ENCODE results near the gene STX8.

Gene STX8

DNA sequence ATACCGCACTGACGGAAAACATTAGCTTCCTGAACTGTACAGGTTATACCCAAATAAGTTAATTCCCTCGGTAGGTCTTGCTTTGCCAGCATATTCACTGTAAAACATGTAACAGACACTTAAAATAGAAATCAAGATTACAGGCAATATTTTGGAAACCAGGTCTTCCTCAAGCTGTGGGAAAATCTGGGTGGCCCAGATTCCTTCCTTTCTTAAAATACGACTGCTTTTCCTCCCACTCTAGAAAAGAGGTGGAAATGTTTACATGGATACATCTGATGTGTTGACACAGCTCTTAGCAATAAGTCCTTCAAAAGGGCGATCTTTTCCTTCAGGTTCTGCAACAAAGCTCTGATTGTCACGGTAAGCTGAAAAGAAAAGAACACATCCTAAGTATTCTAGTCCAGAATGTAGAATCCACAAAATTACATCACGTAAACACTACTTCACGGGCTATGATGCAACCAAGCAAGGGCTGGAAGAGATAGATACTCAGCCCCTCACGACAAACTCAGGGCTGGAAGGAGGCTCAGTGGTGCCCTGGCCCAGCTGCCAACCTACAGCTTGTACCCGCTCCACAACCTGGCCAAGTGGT is 18.4 kb downstream of the STX8 start:
- DNase-seq (ENCODE audit: low spot score), result no peak

DNA sequence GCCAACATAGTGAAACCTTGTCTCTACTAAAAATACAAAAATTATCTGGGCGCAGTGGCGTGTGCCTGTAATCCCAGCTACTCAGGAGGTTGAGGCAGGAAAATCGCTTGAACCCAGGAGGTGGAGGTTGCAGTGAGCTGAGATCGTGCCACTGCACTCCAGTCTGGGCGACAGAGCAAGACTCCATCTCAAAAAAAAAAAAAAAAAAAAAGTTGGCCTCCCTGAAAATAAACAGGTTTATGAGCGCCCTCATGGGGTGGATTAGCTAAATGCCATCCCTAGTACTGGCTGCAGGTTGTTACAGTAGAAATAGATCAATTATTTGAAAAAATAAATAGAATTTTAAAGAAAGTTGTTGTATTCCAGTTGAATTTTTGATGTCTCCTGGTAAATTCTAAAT is 20.9 kb downstream of the STX8 start:
- DNase-seq (ENCODE audit: low spot score), result peak; percentile 52

DNA sequence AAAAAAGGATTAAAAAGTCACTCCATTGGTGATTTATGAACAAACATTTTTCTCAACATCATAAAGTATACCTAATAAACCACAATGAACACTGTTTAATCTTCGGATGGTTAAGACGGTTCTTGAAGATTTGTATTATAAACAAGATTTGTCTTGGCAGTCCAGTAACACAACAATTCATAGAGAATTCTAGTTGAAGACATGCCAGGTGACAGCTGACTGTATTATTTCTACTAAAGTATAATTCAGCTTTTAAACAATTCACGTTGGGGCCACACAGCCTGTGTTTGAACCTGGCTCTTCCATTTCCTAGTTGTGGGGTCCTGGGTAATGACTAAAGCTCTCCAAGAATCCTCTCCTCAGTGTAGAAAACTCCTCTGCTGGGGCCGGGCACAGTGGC is 22.0 kb downstream of the STX8 start:
- no peak for DNase-seq (ENCODE audit: low spot score)

DNA sequence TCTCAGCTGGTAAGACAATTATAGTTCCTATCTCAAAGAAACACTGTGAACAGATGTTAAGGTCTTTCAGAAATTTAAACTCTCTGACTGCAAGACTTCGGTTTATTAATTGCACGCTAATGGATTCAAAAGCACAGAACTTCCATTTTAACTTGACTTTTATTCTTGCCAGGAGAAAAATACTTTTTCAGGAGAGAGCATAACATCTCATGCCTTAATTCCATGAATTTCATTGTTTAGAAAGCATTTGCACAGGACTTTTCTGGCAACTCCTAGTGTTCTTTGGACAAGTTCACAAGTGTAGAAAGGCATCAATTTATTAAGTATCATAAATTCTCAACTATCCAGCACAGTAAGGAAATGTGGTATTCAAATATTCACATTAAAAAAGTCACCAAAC is 22.4 kb downstream of the STX8 start:
- DNase-seq (ENCODE audit: low spot score), result no peak

DNA sequence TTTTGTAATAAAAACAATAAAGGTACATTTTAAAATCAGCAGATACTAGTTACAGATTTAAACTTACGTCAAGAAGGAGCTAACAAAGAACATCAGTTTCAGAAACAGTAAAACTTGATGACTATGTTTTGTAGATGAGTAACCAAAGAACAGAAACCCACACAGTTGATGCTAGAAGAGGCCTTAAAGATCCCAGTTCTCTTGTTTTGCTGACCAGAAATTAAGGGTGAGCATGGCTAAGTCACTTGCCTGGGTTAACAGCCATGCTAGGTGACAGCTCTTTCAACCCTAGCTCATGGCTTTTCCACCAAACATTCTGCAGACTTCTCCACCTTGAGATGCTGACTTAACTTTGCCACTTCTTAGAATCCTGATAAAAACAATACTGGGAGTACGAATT is 26.4 kb downstream of the STX8 start:
- no peak for DNase-seq (ENCODE audit: low spot score)

DNA sequence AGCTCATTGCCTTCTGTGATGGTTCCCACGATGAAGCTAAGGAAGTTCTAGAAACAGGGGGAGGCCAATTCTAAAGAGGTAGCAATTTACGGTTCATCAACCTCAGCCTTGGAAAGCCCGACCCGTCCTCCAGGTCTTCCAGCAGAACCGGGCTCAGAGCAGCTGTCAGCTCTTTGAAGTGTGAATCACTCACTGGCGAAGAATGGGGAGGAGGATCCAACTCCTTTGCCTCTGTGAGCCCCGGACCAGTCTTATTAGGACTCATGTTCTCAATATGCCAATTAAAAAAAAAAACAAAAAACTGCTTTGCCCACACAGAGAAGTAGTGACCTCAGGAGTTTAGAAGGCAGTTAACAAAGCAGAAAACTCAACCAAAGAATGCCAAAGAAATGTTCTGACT is 31.4 kb downstream of the STX8 start:
- DNase-seq (ENCODE audit: low spot score), result no peak

DNA sequence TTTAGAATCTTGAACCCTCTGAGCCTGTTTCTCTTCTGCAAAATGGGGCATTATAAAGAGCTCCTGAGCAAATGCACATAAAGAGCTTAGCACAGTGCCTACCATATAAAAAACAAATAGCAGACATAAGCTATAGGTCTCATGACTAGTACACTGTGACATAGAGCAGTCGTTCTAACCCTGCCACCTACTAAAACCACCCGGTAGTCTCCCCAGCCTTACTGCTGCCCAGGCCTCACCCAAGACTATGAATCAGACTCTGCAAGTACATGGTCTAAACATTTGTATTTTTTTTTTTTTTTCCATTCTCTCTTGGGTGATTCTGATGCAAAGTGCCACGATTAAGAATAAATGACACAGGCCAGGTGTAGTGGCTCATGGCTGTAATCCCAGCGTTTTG is 33.9 kb downstream of the STX8 start:
- no peak for DNase-seq (ENCODE audit: low spot score)

DNA sequence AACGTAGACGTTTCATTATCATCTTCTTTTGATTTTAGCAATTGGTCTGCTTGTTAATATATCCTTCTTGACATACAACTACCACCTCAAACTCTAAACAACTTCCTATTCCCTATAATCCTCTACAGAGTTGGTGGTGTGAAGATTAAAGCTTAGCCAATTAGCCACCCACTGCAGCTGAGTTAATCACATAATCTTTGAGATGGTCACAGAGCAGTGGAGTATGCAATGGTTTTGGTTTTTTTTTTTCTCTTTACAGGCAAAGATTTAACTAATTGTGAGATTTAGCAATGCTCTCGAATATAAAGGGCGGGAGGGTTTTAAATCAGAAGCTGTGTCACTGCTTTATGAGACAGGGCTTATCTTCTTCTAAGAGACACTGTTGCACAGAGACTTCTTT is 37.0 kb downstream of the STX8 start:
- no peak for DNase-seq (ENCODE audit: low spot score)

DNA sequence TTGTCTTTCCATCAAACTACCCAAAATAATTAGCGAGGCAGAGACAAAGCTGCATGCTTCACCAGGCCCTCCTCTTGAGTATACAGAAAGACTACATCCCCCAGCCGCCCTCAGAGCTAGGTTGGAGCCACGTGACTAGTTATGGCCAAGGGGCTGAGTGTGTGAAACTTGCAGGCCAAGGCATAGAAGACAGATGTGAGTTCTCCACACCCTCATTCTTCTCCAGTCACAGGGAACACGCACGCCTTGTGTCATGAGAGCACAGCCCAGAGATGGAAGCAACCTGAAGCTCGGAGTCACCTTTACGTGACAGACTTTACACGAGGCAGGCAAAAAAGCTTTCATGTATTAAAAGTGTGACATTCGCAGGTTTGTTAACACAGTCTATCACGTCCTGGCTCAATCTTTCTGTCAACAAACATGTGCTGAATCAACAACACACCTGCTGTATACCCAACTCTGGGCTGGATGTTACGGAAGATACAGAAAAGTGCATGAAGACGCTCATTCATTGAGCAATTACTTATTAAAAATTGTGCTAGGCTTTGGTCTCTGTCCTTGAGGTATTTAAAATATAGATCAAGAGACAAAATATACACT is 38.3 kb downstream of the STX8 start:
- no peak for DNase-seq (ENCODE audit: low spot score)

DNA sequence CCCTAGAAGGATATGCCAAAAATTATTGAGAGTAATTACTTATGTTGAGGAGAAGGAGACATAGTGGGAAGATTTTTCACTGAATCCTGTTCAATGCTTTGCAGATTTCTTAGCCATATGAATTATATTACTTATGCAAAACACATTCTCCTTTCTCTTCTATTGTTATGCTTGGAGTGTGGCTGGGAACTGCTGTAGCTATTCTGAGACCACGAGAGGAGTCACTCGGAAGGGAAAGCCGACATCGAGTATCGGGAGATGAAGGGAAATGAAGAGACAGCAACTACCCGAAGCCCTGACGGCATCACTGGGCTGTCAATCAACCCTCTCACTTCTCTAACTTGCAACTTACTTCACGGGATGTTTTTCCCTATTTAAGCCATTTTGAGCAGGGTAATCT is 39.6 kb downstream of the STX8 start:
- no peak for DNase-seq (ENCODE audit: low spot score)

DNA sequence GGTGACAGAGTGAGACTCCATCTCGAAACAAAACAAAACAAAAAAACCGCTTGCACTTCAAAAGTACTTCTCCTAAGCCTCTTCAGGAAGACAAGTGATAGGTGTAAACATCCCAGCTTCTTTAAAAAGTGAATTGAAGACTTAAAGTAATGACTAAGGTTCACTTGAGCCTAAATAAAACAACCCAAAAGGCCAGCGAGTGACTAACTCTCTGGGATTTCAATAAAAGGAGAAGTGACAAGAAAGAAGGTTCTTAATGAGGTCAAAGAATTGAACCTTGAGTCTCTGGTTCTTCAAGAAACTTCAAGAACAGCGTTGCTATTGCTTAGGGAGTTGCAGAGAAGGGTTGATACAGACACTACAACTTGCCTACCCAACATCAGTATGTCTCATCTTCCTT is 42.2 kb downstream of the STX8 start:
- no peak for DNase-seq (ENCODE audit: low spot score)

DNA sequence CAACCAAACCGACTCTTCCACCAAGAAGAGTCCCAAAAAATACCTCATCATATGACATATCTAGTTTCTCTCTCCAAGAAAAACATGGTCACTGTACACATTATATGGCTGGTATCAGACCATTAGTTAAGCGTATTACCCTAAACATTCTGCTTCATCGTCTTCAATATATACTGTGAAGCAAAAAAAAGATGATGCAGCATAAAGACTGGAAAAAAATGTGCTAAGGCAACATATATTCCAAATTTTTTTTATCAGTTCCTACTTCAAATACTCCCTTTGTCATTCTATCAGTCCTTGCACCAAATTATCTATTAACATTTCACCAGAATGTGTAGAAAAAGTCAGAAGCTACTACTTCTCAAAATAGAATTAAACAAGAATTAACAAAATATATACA is 42.9 kb downstream of the STX8 start:
- DNase-seq (ENCODE audit: low spot score), result no peak

DNA sequence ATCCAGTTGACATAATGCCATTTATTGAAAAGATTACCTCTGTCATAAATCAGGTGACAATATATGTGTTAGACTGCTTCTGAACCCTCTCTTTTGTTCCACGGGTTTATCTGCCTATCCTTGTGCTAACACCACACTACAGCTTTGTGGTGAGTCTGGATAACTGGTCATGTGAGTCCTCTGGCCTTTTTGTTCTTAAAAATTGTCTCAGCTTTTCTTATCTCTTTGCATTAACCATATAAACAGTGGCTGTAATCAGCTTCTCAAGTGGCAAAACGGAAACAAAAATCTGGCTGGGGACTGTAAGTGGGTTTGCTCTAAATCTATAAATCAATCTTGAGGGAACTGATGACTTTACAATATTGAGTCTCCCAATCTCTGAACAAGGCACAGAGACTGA is 44.6 kb downstream of the STX8 start:
- no peak for DNase-seq (ENCODE audit: low spot score)

DNA sequence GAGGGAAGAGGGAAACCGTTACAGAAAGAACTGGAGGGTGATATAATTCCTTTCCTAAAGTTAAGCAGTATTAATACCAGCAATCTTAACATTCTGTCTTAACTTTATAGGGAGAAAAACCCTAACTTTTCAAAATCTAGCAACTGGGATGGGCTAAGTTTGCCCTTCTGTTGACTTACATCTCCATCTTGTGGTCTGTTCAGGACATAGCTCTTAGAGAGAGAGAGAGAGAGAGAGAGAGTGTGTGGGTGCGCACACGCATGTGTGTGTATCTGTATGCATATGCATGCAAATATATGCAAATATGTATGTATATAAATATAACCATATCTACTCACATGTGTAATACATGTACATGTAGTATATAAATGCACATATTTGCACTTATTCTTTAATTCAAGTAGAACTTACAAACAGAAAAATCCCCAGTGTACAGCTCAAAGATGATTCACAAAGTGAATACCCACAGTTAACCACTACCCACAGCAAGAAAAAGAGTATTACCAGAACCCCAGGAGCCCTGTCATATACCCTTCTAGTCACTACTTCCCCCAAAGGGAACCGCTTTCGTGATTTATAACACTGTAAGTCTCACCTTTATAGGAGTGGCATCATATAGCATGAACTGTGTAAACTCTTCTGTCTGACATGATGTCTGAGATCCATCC is 46.5 kb downstream of the STX8 start:
- no peak for DNase-seq (ENCODE audit: low spot score)

DNA sequence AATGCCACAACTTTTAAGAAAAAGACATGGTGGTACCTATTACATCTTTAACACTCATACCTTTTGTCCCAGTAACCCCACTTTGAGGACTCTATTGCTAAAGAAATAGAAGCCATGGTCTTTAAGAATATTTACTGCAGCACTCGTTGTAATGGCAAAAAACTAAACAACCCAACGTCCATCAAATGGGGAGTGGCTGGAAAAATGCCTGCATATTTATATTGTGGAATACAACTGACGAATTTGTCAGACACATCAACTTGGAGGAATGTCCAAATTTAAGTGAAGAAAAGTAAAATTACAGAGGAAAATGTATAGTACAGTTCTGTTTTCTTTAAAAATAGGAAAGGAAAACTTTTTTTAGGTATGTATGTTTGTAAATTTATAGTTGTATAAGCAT is 47.8 kb downstream of the STX8 start:
- no peak for DNase-seq (ENCODE audit: low spot score)

DNA sequence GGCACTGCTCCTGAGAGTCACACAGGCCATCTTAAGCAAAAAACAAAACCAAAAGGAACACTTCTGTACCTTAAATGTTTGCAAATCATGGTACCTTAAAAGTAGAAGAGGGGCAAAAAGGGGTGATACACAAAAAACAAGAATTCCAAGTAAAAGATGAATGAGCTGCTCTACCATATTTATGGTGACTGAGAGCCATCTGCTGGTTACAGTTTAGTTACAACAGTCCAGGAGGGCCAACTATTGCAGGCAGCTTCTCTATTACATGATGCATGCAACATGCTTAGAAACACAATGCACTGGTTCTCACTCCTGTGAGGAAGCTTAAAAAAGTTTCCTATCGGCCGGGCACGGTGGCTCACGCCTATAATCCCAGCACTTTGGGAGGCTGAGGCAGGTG is 53.5 kb downstream of the STX8 start:
- DNase-seq (ENCODE audit: low spot score), result peak; percentile 27

DNA sequence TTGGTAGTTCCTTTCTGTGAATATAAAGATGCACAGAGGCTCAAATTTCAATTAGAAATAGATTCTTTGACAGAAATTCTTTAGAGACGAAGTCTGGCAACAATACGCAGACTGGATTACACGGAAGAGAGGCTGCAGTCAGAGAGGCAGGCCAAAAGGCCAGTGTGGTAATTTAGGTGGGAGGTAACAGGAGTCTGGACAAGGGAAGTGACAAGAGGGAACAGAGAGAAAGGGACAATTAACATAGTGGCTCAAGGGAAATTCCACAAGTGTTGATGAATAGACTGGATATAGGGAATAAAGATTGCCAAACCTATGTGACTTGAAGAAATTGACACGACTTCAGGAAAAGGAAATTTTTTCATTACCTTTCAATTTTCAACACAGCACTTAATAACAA is 54.6 kb downstream of the STX8 start:
- DNase-seq (ENCODE audit: low spot score), result no peak

DNA sequence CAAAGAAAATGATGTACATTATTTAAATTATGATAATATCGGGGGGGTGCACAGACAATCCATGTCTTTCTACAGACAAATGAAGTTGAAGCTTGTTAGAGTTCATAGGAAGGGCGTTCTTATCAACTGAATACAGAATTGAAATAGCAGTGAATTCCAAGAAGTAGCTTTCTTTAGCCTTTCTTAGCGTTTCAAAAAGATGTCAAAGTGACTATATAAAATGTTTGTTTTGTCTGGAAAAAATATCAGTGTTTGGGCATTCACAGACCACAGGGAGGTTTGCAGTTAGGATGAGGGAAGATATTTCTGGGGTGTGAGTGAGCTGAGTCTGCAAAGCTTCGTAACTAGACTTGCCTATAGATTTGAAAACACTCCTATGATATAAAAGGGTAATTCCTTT is 55.0 kb downstream of the STX8 start:
- no peak for DNase-seq (ENCODE audit: low spot score)

DNA sequence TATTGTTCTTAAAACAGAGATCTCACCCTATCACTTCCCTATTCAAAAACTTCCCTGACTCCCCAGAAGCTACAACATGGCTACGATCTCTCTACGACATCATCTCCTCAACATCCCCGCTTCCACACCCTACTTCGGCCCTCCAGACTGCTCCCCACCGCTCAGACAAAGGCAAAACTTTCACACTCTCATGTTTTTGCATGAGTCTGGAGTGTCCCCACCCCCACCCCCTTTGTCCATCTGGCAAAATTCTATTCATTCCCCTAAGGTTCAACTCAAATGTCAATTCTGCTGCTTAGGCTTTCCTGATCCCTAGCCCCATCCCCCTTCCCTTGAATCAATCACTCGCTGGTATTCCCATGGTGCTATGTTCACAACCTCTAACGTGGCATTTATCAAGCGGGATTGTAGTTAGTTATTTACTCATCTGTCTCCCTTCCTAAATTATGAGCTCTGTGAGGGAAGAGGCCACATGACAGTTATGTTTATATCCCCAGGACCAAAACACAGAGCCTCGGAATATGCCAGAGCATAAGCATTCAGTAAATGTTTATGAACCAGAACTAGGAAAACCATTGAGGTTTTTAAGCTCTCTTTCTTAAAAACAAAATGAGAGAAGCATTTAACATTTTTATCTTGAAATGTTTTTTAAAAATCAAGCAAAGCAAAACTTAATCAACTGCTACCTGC is 55.9 kb downstream of the STX8 start:
- no peak for DNase-seq (ENCODE audit: low spot score)

DNA sequence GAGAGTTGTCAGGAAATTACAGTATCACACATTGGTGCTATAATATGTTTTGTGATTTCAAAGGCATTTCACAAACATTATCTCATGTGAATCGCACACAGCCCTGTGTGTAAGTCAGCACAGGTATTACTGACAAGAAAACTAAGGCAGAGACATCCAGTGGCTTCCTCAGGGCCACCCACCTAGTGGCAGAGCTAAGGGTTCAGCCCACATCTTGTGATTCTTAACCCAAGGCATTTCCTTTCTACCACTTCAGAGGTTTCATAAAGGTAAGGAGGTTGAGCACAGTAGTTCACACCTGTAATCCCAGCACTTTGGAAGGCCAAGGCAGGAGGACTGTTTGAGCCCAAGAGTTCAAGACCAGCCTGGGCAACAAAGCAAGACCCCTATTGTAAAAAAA is 58.2 kb downstream of the STX8 start:
- DNase-seq (ENCODE audit: low spot score), result no peak

DNA sequence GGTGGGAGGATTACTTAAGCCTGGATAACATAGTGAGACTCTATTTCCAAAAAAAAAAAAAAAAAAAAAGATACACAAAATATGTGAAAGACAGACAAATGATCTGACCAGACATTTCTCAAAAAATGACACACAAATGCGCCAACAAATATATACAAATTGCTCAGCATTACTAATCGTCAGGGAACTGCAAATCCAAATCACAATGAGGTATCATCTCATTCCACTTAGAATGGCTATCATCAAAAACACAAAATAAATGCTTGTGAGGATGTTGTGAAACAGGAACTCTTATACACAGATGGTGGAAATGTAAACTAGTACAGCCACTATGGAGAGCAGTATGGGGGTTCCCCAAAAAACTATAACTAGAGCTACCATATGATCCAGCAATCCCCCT is 62.4 kb downstream of the STX8 start:
- DNase-seq (ENCODE audit: low spot score), result no peak

DNA sequence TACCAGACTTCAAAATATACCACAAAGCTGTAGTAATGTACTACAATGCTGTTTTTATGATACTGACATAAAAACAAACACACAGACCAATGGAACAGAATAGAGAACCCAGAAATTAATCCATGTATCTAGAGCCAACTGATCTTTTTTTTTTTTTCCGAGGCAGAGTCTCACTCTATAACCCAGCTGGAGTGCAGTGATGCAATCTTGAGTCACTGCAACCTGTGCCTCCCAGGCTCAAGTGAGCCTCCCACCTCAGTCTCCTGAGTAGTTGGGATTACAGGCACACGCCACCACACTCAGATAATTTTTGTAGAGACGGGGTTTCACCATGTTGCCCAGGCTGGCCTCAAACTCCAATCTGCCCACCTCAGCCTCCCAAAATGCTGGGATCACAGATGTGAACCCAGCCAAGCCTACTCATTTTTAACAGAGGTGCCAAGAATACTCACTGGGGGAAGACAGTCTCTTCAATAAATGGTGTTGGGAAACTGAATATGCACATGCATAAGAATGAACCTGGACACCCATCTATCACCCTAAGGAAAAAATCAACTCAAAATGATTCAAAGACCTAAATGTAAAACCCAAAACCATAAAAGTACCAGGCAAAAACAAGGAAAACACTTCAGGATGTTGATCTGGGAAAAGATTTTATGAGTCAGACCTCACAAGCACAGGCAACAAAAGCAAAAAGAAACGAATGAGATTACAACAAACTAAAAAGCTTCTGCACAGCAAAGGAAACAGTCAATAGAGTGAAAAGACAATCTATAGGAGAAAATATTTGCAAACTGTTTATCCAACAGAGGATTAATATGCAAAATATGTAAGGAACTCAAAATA is 63.1 kb downstream of the STX8 start:
- no peak for DNase-seq (ENCODE audit: low spot score)
